T-helper 2 cell treated with Interferon-gamma antibody and Interleukin-4, amounts not matched to agents 100 ng/mL and 5 ng/mL, for 36 hours (primary cell): ENCODE results near the gene FRG2B. TPM values are rescaled to one million over a fixed set of nuclear protein-coding genes. Genes with fewer than 3 reads are reported as not detected.
"Not testable (repeated sequence)": the region's sequence is repeated elsewhere in the genome, so short reads cannot be mapped to it uniquely, and the experiment has no call there.

ENCODE experiments used
- intact Hi-C: fragments of 100-400 bp; cut with micrococcal nuclease; formaldehyde crosslinking; loops from one replicate; pipeline ENCODE4 v1.15.1; 2023
- total RNA-seq: library from RNA; stranded (reverse); gene quantifications from 2 replicates; pipeline ENCODE4 v1.2.3, GENCODE V29; 2022

The FRG2B gene
- 0.20 TPM in 1 of 2 replicates, not detected in the other for total RNA-seq

DNA sequence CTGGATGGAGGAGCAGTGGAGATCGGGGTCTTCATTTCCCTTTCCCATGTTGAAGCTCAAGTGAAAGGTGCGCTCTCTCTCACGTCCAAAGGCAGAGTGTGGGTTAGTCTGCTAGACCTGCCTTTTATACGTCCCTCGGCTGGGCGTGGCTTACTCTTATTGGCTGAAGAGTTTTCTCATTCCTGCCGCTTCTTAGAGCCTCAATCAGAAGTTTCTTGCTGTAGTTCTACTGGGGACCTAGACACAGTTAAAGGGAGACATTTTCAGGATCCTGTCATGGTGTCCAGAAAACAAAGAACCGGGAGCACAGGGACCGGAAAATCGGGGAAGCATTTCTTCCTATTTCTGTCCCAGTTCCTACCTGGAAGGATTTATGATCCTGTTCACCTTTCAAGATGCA, at the start of gene FRG2B:
Gene FRG2B (minus strand): TSS at position 101 of the 400 bp plus-strand sequence. CDS start 53 bp downstream, at position 48.
- intact Hi-C loops, result not testable (repeated sequence)

DNA sequence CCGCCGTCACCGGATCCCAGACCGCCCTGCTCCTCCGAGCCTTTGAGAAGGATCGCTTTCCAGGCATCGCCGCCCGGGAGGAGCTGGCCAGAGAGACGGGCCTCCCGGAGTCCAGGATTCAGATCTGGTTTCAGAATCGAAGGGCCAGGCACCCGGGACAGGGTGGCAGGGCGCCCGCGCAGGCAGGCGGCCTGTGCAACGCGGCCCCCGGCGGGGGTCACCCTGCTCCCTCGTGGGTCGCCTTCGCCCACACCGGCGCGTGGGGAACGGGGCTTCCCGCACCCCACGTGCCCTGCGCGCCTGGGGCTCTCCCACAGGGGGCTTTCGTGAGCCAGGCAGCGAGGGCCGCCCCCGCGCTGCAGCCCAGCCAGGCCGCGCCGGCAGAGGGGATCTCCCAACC, 40.9 kb upstream of the FRG2B start:
- intact Hi-C loops, result not testable (repeated sequence)

GRCh38 chr10:133663544-133664160, 37.1 kb upstream of the FRG2B start:
- intact Hi-C loops, result not testable (repeated sequence)

- intact Hi-C loops, result not testable (repeated sequence)
Measured at GRCh38 chr10:133661122-133661521, 34.5 kb upstream of the FRG2B start.

DNA sequence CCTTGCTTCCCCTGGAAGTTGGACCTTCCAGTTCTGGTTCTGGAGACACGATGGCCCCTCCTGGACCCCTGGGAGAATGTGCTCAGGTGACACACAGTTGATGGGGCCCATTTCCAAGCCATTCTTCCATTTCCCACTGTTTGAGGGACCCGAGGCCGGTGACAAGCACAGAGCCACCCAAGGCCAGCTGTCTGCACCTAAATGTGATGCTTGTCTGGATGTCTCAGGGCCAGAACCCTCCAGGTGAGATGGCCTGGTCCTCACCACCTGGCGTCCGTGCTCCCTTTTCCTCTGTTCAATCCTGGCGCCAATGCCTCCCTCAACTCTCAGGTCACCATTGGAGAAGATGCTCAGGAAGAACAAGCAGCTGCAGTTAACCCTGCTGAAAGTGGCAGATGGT, 33.9 kb upstream of the FRG2B start:
- intact Hi-C loops, result not testable (repeated sequence)

DNA sequence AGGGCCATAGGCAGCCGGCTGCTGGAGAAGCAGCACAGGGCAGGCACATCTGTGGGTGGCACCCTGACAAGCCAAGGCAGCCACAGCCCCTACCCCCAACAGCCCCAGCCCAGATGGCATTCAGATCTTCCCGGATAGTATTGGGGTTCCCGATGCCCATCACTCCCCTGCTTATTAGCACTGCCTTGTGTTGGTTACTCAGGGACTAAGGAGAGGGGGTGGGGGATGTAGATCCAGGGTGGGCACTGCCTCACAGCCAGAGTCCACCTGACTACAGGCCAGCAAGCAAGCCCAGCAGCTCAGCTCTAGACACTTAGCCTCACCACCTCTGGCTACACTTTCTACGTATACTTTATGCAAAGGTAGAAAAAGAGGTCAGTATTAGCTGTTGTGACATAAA, 30.7 kb upstream of the FRG2B start:
- intact Hi-C loops, result not testable (repeated sequence)

- intact Hi-C loops, result not testable (repeated sequence)
Measured at GRCh38 chr10:133648872-133649455, 22.4 kb upstream of the FRG2B start.

DNA sequence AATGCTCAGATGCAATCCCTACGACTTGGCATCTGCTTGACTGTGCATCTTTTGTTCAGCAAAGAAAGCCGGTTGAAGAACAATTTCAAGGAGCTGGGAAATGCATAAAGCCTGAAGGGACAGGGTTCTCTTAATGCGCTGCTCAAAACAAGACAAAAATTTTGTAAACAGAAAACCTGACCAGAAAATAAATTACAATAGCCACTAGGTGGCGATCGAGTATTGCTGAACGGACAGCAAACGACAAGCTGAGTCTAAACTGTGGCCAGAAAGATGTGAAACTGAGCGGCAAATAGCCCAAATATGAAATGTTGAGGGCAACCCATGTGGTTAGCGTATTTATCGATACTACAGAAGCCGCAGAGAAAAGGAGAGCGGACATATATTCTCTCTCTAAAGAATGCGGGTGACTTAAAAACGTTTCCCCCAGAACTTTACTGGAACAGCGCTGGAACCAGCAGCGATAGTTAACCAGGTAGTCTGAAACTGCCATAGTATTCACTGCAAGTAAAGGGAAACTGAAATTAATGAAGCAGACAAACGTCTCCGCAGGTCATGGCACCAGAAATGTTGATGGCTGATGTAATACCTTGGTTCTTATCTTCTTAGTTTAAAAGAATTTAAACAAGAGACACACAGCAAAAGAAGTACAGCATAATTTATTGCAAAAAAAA, 20.6 kb upstream of the FRG2B start:
- intact Hi-C loops, result not testable (repeated sequence)

DNA sequence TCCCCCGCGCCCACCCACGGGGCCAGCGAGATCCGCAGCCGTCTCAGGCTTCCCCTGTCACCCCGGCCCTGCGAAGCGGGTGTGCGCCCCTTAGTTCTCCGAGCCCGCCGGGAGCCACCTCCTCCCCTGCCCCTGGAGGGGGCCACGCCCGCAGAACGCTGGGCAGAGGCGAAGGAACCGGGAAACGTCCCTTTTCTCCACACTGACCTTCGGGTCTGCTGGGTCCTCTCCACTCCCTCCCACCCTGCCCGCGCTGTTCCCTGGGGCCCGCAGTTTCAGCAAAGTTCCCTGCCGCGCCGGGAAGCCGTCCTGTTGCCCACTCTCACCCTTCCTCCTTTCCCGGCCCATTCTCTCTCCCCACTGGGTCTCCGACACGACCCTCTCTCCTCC, 11.2 kb upstream of the FRG2B start:
- intact Hi-C loops, result not testable (repeated sequence)

- intact Hi-C loops, result not testable (repeated sequence)
Measured at GRCh38 chr10:133637202-133637845, 10.7 kb upstream of the FRG2B start.

- intact Hi-C loops, result not testable (repeated sequence)
Measured at GRCh38 chr10:133630723-133631249, 4.2 kb upstream of the FRG2B start.

- intact Hi-C loops, result not testable (repeated sequence)
Measured at GRCh38 chr10:133622544-133622943, 4.1 kb downstream of the FRG2B start.

GRCh38 chr10:133618851-133619250, 7.7 kb downstream of the FRG2B start:
- intact Hi-C loops, result no loop called here

DNA sequence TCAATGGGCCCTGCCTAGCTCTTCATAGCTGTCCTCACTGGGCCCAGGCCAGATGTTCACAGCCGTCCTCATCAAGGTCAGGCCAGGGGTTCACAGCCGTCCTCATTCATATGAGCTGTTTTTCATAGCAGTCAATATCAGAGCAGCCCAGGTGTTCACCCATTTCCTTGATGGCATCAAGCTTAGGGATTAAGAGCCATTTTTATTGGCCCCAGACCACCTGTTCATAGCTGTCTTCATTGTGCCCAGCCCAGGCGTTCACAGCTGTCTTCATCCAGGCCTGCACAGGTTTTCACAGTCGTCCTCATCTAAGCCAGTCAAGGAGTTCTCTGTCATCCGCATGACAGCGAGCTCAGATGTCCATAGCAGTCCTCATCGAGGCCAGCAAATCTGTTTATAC, 9.4 kb downstream of the FRG2B start:
- intact Hi-C loops, result no loop called here

DNA sequence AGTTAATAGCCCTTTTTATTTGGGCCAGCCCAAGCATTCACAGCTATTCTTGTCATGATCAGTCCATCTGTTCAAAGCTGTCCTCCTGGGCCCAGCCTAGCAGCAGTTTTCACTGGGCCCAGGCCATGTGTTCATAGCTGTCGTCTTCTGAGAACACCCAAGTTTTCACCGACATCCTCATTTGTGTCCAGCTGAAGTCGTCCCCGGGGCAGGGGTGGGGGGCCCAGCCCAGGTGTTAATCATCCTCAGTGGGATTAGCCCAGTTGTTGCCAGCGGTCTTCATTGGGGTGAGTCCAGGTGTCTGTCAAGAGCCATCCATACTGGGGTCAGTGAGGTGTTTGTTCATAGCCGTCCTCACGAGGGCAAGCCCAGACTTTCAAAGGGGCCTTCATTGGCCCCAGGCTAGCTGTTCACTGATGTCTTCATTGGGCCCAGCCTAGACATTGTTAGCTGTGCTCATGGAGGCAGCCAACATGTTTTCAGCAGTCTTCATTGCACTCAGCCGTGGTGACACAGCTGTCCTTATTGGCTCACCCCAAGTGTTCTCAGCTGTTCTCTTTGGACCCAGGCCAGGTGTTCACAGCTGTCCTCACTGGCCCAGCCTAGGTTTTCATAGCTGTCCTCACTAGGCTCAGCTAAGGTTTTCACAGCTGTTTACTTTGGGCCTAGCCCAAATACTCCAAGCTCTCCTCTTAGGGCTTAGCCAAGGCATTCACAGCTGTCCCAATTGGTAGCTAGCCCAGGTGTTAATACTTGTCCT, 10.0 kb downstream of the FRG2B start:
- intact Hi-C loops, result no loop called here

- intact Hi-C loops, result no loop called here
Measured at GRCh38 chr10:133614830-133615580, 11.6 kb downstream of the FRG2B start.

DNA sequence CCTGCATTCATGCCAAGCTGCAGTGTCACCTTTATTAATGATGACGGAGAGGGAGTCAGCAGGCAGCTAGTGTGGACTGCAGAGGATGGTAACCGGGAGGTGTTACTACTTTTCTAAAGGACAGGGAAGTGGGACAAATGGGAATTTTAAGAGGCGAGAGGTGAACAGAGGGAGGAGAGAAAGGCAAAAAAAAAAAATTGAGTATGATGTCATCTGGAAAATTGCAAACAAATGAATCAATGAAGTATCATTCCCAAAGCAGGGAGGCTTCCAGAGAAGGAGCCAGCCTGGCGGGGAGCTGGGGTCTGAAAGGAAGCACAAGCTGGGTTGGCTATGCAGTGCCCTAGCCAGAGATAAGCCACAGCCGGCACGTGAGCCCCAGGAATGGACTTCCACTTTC, 12.9 kb downstream of the FRG2B start:
- intact Hi-C loops, result no loop called here

DNA sequence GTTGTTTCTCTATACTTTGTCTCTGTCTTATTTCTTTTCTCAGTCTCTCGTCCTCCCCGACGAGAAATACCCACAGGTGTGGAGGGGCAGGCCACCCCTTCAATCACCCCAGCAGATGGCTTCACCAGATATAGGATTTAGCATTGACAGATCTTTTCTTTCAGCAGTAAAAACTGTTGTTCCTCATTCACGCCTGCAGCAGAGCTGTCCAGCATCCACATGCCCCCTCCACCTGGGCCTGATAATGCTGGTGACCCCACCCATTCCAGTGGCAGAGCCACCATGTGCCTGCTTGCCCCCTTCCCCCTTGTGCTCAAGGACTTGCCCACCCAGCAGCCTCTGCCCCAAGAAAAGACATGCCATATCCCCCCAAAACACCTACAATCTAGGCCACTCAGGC, 15.5 kb downstream of the FRG2B start:
- intact Hi-C loops, result no loop called here

DNA sequence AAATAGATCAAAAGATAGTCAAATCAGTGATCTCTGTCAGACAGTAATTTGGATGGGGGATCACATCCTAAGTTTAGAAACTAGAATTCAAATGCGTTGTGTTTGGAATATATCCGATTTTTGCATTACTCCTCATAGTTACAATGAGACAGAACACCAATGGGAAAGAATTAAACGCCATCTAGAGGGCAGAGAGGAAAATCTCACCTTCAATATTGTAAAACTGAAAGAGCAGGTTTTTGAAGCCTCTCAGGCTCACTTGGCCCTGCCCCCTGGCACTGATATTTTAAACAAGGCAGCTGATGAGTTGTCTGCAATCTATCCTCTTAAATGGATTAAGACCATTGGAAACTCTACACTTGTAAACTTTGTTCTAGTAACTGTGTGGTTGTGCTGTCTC, 17.7 kb downstream of the FRG2B start:
- intact Hi-C loops, result no loop called here

DNA sequence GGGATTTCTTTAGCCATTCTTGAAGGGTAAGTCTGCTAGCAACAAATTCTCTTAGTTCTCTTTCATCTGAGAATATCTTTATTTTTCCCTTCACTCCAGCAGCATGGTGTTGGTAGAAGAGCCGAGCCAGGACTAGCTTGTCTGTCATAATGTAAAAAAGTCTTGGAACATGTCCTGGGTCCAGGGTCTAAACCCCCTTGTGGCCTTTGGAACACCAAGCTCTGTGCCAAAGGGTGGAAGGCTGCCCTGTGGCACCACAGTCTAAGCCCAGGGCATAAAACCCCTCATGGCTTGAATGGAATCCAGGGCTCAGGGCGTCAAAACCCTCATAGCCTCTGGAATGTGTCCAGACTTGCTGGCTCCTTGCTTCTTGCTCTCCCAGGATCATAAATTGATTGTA, 23.2 kb downstream of the FRG2B start:
- intact Hi-C loops, result not testable (repeated sequence)

- intact Hi-C loops, result no loop called here
Measured at GRCh38 chr10:133600657-133601056, 25.9 kb downstream of the FRG2B start.
